Nephron progenitor cell (in vitro differentiated cells): ENCODE measurements around the gene C1orf87.
A peak's percentile ranks its signal among the peaks of the same experiment; 100 is the strongest.

Source experiments
- DNase-seq: peaks from one replicate; pipeline ENCODE4 v3.0.0; 2021
- H3K27ac Mint-ChIP-seq: 2 replicates; pipeline ENCODE4 v1.8.0; 2021; ENCODE audit warnings: mild to moderate bottlenecking, moderate library complexity, mixed read lengths
- H3K27me3 Mint-ChIP-seq: 2 replicates; pipeline ENCODE4 v1.8.0; 2021; ENCODE audit warnings: mild to moderate bottlenecking, low read depth, mixed read lengths; ENCODE audit not compliant: poor library complexity
- H3K36me3 Mint-ChIP-seq: 2 replicates; pipeline ENCODE4 v1.8.0; 2021; ENCODE audit warnings: low read depth, mixed read lengths
- H3K4me1 Mint-ChIP-seq: 2 replicates; pipeline ENCODE4 v1.8.0; 2021; ENCODE audit warnings: mixed read lengths
- H3K4me3 Mint-ChIP-seq: 2 replicates; pipeline ENCODE4 v1.8.0; 2021; ENCODE audit warnings: mild to moderate bottlenecking, moderate library complexity, mixed read lengths
- H3K9me3 Mint-ChIP-seq: 2 replicates; pipeline ENCODE4 v1.8.0; 2021; ENCODE audit warnings: mild to moderate bottlenecking, moderate library complexity, mixed read lengths
- CTCF ChIP-seq: fragments of 200-600 bp; sonication (generic); IDR thresholded peaks from 2 replicates; pipeline ENCODE4 v1.5.0; 2021; ENCODE audit warnings: antibody characterized with exemption

The C1orf87 gene

DNA sequence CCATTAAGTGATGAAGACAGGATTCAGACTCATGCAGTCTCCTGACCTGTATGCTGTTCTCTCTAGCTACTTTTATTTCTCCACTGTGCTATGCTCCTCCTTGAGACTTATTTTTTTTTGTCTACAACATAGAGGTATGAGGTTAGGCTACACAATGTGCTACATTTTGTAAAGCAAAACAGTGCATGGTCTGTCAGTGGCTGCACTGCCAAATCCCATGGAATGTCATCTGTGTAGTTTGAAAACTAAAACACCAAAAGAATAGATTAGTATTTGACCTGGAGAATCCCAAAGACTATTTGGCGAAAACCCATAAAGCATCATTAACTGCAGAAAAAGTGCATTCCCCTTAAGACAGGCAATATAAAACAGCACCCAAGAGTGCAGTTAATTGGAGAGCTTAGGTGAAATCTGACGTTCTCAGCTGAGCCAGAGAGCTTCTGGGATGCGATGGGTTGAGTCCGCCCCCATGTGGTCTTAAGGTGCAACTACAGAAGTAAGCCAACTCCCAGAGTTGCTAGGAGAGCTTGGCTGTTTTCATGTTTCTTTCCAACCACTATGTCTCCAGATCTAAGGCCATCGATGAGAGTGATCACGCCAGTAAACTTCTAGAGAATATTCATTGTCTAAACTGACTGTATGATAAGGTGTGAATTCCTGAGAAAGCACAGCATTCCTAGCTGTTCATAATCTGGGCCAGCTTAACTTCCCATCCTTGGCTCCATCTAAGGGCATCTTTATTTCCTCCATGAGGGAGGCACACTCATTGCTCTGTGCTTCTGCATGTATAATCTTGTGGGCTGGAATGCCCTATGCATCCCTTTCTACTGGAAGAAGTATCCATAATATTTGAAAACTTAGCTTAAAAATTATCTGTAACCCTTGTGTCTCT is 126.3 kb downstream of the C1orf87 start:
- H3K36me3 Mint-ChIP-seq, result no peaks in the 10 kb centered on the region

DNA sequence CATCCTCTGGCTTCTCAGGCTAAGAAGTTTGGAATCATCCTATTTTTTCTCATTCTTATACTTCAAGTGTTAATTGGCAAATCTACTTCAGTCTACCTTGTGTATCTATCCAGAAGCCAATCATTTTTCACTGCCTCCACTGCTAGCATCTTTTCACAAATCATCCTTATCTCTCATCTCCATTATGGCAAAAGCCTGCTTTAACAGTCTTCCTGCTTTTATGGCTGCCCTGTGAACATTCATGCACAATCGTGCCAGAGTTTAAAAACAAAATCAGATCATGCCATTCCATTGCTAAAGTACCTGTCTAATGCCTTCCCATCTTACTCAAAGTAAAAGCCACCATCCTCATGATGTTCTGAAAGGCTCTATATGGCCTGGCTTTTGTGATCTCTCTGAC is 127.8 kb downstream of the C1orf87 start:
- Mint-ChIP-seq H3K27ac (no peak overlapping the region), H3K9me3 (no peaks in the 10 kb centered on the region), H3K4me3 (no peak overlapping the region), H3K27me3 (peaks cover 14% of the 10 kb centered on the region), H3K4me1 (no peaks in the 10 kb centered on the region), H3K36me3 (no peaks in the 10 kb centered on the region)
- no peak for DNase-seq
- TF ChIP-seq CTCF, result no peak

More for the DNA sequence above, 126.3 kb downstream of the C1orf87 start:
- H3K27ac Mint-ChIP-seq, result no peak overlapping the region
- peak; percentile 59 for DNase-seq
- peaks cover 14% of the 10 kb centered on the region for H3K27me3 Mint-ChIP-seq
- no peaks in the 10 kb centered on the region for H3K4me1 Mint-ChIP-seq
- no peak overlapping the region for H3K4me3 Mint-ChIP-seq
- TF ChIP-seq CTCF, result peak; percentile 92
- H3K9me3 Mint-ChIP-seq, result no peaks in the 10 kb centered on the region
